Upper lobe of right lung (tissue), 1 donor: ENCODE measurements around the gene NBPF26. TPM values are rescaled to one million over a fixed set of nuclear protein-coding genes. Genes with fewer than 3 reads are reported as not detected.

ENCODE experiments used
- total RNA-seq: library from RNA; stranded (reverse); fragmentation: NEBNext Ultra II Directional; extraction: Animal tissue kit (Norgen Biotek cat#: 25700); gene quantifications from one replicate; pipeline ENCODE4 v1.2.1, GENCODE V29; 2021
- donor health status: DM: no; HTN: yes; CAD: no; lungs with severe emphysema.

NBPF26 gene
- total RNA-seq, 1 donor from 2014 or later: 2.2 TPM

Other genes starting within 250 kb of the NBPF26 start
- gene PPIAL4A, start 165.8 kb downstream of the NBPF26 start, total RNA-seq: not detected